Upper lobe of left lung (tissue), 6 donors: ENCODE data around the gene FKBP6. TPM values are rescaled to one million over a fixed set of nuclear protein-coding genes. Genes with fewer than 3 reads are reported as not detected.
"Not testable (repeated sequence)": the region's sequence is repeated elsewhere in the genome, so short reads cannot be mapped to it uniquely, and the experiment has no call there.

Experiments used
- ATAC-seq, 2 donors: fragments of 200-7000 bp; cut with Tn5 transposase; one replicate each; pipeline ENCODE4 v1.9.1; 2022; ENCODE audit warnings: mild to moderate bottlenecking in 2 of 2, moderate library complexity in 2 of 2; ENCODE audit not compliant: low FRiP score in 2 of 2
- DNase-seq, 2 donors: peaks; one replicate each; pipeline ENCODE4 v3.0.0-alpha.2; 2019 to 2020
- H3K27ac ChIP-seq, 4 donors: fragments of 200-600 bp; sonication (generic); one replicate each; pipeline ENCODE4 v1.5.1; 2016 to 2019
- H3K27me3 ChIP-seq, 4 donors: fragments of 200-600 bp; sonication (generic); one replicate each; pipeline ENCODE4 v1.5.1; 2017 to 2019
- H3K36me3 ChIP-seq, 4 donors: fragments of 200-600 bp; sonication (generic); one replicate each; pipeline ENCODE4 v1.5.1; 2016 to 2019
- H3K4me1 ChIP-seq, 4 donors: fragments of 200-600 bp; sonication (generic); one replicate each; pipeline ENCODE4 v1.5.1; 2018 to 2019
- H3K4me3 ChIP-seq, 4 donors: fragments of 200-600 bp; sonication (generic); one replicate each; pipeline ENCODE4 v1.5.1; 2017 to 2019; ENCODE audit warnings: mild to moderate bottlenecking in 2 of 4, moderate library complexity in 1 of 4
- H3K9me3 ChIP-seq, 4 donors: fragments of 200-600 bp; sonication (generic); one replicate each; pipeline ENCODE4 v1.5.1; 2018 to 2019
- CTCF ChIP-seq, 6 experiments: fragments of 450-650 bp in 4 of 6; fragments of 200-600 bp in 2 of 6; sonication (generic) in 2 of 6; IDR thresholded peaks; one replicate each; pipeline ENCODE4 v1.5.1; 2016 to 2019; ENCODE audit warnings: antibody characterized with exemption in 6 of 6
- EP300 ChIP-seq, 4 donors: sonication (generic); formaldehyde crosslinking; IDR thresholded peaks; one replicate each; pipeline ENCODE4 v1.5.1; 2017; ENCODE audit warnings: antibody characterized with exemption in 4 of 4, control low read depth in 2 of 4
- POLR2A ChIP-seq, 4 donors: fragments of 450-650 bp; IDR thresholded peaks; one replicate each; pipeline ENCODE4 v1.5.1; 2016 to 2017; ENCODE audit warnings: antibody characterized with exemption in 4 of 4, mild to moderate bottlenecking in 2 of 4
- POLR2AphosphoS5 ChIP-seq, 2 donors: sonication (generic); formaldehyde crosslinking; IDR thresholded peaks; one replicate each; pipeline ENCODE4 v1.5.1; 2017; ENCODE audit warnings: antibody characterized with exemption in 2 of 2
- WGBS, 2 donors: methylation state at CpG; one replicate each; pipeline ENCODE4 v1.1.5; 2017 to 2018; 5-methylcytosine and 5-hydroxymethylcytosine counted together
- total RNA-seq, 6 donors: library from RNA; depleted of rRNA in 4 of 6; stranded (reverse); fragments of >200 nt in 4 of 6; gene quantifications; one replicate each; pipeline versions ENCODE4 v1.1.0 to v1.2.1, GENCODE V29; 2016 to 2021
- donor health status: DM: no; HTN: no; CAD: no; lungs with moderate emphysema.
- donor health status: DM: no; HTN: yes; CAD: no; lungs with severe emphysema.

The FKBP6 gene
- total RNA-seq, 6 donors from 2014 or later: 0.30 TPM; not detected in 5

GRCh38 chr7:73359746-73360375 lies 31.9 kb downstream of the FKBP6 start:
- H3K4me3 ChIP-seq: no peak overlapping the region
- TF ChIP-seq EP300 (IDR thresholded peaks at IDR 0.05) (no peak), CTCF (IDR thresholded peaks at IDR 0.05) (no peak), POLR2AphosphoS5 (IDR thresholded peaks at IDR 0.05) (no peak), POLR2A (IDR thresholded peaks at IDR 0.05) (no peak)
- DNase-seq (no peak), ATAC-seq (no peak)
- no peaks in the 10 kb centered on the region for H3K9me3 ChIP-seq
- H3K27ac ChIP-seq: no peak overlapping the region
- no peaks in the 10 kb centered on the region for H3K36me3 ChIP-seq
- no peaks in the 10 kb centered on the region for H3K27me3 ChIP-seq
- peaks cover 0 to 13% (median 8%) of the 10 kb centered on the region in 4 donors for H3K4me1 ChIP-seq
- WGBS, 2 donors: 87 to 92% methylated on average over 9 to 13 of the region's 13 CpGs

- not testable (repeated sequence) for ATAC-seq, H3K36me3 ChIP-seq, H3K27ac ChIP-seq, H3K27me3 ChIP-seq, DNase-seq, H3K9me3 ChIP-seq, H3K4me3 ChIP-seq
- WGBS, 2 donors: 79 to 86% methylated on average over 1 of the region's 1 CpG
- H3K4me1 ChIP-seq: peaks cover 0 to 13% (median 8%) of the 10 kb centered on the region in 4 donors
Observed at GRCh38 chr7:73360590-73360989, 32.6 kb downstream of the FKBP6 start.

GRCh38 chr7:73363225-73364005 lies 35.5 kb downstream of the FKBP6 start:
- 88 to 89% methylated on average over 27 to 28 of the region's 28 CpGs for WGBS, 2 donors
- no peak overlapping the region for H3K27ac ChIP-seq
- H3K36me3 ChIP-seq: no peaks in the 10 kb centered on the region
- H3K4me1 ChIP-seq: peaks cover 0 to 7% (median 4%) of the 10 kb centered on the region in 4 donors
- ATAC-seq: no peak
- no peaks in the 10 kb centered on the region for H3K9me3 ChIP-seq
- no peak overlapping the region for H3K4me3 ChIP-seq
- no peaks in the 10 kb centered on the region for H3K27me3 ChIP-seq
- TF ChIP-seq POLR2A (IDR thresholded peaks at IDR 0.05): no peak
- no peak for TF ChIP-seq EP300 (IDR thresholded peaks at IDR 0.05)
- TF ChIP-seq CTCF (IDR thresholded peaks at IDR 0.05): no peak
- TF ChIP-seq POLR2AphosphoS5 (IDR thresholded peaks at IDR 0.05): no peak
- peak in 1 of 2 donors; percentile 56 for DNase-seq

- ATAC-seq (no peak), DNase-seq (peak in 1 of 2 donors; percentile 57)
- Histone ChIP-seq H3K4me1 (no peaks in the 10 kb centered on the region), H3K4me3 (no peak overlapping the region), H3K9me3 (no peaks in the 10 kb centered on the region), H3K27me3 (no peaks in the 10 kb centered on the region), H3K27ac (no peak overlapping the region), H3K36me3 (no peaks in the 10 kb centered on the region)
- 74 to 80% methylated on average over 1 to 25 of the region's 25 CpGs for WGBS, 2 donors
- TF ChIP-seq POLR2A (IDR thresholded peaks at IDR 0.05): no peak
Observed at GRCh38 chr7:73364006-73364728, 36.2 kb downstream of the FKBP6 start.

- Histone ChIP-seq H3K36me3 (no peaks in the 10 kb centered on the region), H3K27ac (no peak overlapping the region), H3K27me3 (no peaks in the 10 kb centered on the region), H3K9me3 (no peaks in the 10 kb centered on the region), H3K4me1 (no peaks in the 10 kb centered on the region), H3K4me3 (no peak overlapping the region)
- ATAC-seq (no peak), DNase-seq (no peak)
- TF ChIP-seq POLR2AphosphoS5 (IDR thresholded peaks at IDR 0.05) (no peak), EP300 (IDR thresholded peaks at IDR 0.05) (no peak), CTCF (IDR thresholded peaks at IDR 0.05) (no peak), POLR2A (IDR thresholded peaks at IDR 0.05) (no peak)
- WGBS, 2 donors: 92 to 97% methylated on average over 10 to 11 of the region's 11 CpGs
Observed at GRCh38 chr7:73366127-73366526, 38.2 kb downstream of the FKBP6 start.
